ENCODE results near the gene SLC12A7. TPM values are rescaled to one million over a fixed set of nuclear protein-coding genes. Genes with fewer than 3 reads are reported as not detected.

The SLC12A7 gene
- total RNA-seq, 1 experiment from 2014 or later: 30.8 TPM

DNA sequence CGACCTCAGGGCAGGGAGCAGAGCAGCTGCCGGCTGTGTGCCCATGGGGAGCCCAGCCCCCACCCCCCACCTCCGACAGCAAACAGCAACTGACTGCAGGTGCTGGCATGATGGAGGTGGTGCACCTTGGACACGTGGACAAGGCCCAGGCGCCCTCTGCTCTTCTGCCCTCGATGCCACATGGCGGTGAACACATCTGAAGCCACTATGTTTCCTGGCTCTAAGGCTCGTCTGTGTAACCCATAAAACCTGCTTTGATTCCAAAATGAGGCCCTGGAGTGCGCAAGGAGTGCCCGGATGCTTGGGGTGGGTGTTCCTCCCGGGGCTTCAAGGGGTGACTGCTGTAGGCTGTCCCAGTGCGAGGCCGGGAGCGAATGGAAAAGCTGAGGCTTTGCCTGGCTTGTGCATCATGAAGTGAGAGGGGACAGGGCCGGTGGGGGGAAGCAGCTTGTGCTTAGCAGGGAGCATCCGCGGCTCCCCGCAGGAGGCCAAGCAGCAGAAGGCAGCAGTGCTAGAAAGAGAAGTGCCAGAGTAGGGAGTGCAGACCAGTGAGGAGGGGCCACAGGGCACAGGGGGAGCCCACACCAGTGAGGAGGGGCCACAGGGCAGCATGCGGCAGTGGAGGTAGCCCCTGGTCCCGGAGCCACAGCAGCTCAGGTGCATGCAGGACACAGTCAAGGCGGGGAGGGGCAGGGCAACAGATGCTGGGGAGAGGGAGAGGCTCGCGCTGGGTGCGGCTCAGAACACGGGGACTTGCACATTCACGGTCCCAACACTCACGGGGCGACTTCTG lies 73.2 kb downstream of the SLC12A7 start:
- no peak for DNase-seq
- H4K8ac ChIP-seq (replicated peaks; ENCODE audit: insufficient read length, low read depth, low read length): no peak overlapping the region
- H4K5ac ChIP-seq (ENCODE audit: insufficient read length, low read depth, low read length): no peak overlapping the region
- no peak overlapping the region for H3K23ac ChIP-seq (ENCODE audit: insufficient read length, low read depth, low read length)
- TF ChIP-seq, protein P1, sequence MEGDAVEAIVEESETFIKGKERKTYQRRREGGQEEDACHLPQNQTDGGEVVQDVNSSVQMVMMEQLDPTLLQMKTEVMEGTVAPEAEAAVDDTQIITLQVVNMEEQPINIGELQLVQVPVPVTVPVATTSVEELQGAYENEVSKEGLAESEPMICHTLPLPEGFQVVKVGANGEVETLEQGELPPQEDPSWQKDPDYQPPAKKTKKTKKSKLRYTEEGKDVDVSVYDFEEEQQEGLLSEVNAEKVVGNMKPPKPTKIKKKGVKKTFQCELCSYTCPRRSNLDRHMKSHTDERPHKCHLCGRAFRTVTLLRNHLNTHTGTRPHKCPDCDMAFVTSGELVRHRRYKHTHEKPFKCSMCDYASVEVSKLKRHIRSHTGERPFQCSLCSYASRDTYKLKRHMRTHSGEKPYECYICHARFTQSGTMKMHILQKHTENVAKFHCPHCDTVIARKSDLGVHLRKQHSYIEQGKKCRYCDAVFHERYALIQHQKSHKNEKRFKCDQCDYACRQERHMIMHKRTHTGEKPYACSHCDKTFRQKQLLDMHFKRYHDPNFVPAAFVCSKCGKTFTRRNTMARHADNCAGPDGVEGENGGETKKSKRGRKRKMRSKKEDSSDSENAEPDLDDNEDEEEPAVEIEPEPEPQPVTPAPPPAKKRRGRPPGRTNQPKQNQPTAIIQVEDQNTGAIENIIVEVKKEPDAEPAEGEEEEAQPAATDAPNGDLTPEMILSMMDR (conservative IDR thresholded peaks at IDR 0.05): no peak
- H2BK12ac ChIP-seq (ENCODE audit: insufficient read length, low read depth, low read length): no peak overlapping the region
- H2AK5ac ChIP-seq (ENCODE audit: insufficient read length, low read length): no peak overlapping the region
- Mint-ChIP-seq H3K4me1 (peaks cover 5 to 6% of the 10 kb centered on the region in 2 experiments; a peak in 3 of 4 replicates), H3K4me3 (no peak overlapping the region), H3K27ac (no peak overlapping the region; a peak in 3 of 7 replicates), H3K36me3 (ENCODE audit: insufficient read depth in 1 of 3, low read depth in 3 of 3) (peaks cover 9 to 27% (median 19%) of the 10 kb centered on the region in 3 experiments), H3K27me3 (ENCODE audit: low read depth) (peaks cover 6% of the 10 kb centered on the region; the same call in 1 of the 2 replicates), H3K9me3 (peaks cover 37% of the 10 kb centered on the region in 2 experiments)
- no peak overlapping the region for H2BK20ac ChIP-seq (ENCODE audit: low read depth, low read length, poor library complexity, severe bottlenecking)
- peaks cover 8% of the 10 kb centered on the region for H3K9me3 ChIP-seq (ENCODE audit: control insufficient read depth, low read depth, low read length)
- no peaks in the 10 kb centered on the region for H3K27me3 ChIP-seq (ENCODE audit: insufficient read depth, low read length)
- H4K91ac ChIP-seq (ENCODE audit: insufficient read length, low read depth, low read length): no peak overlapping the region
- no peaks in the 10 kb centered on the region for H3K4me1 ChIP-seq (ENCODE audit: insufficient read depth, low read length)
- no peak overlapping the region for H3K14ac ChIP-seq (ENCODE audit: insufficient read depth, low read length)
- H3K4ac ChIP-seq (ENCODE audit: low read depth, low read length): no peak overlapping the region
- H3K23me2 ChIP-seq (ENCODE audit: insufficient read length, low read depth, low read length, poor library complexity, severe bottlenecking): no peaks in the 10 kb centered on the region
- no peaks in the 10 kb centered on the region for H3K79me2 ChIP-seq (ENCODE audit: insufficient read depth, low read length)
- no CpG with 5 or more reads among the region's 28 CpGs for WGBS (ENCODE audit: extremely low coverage, insufficient read length, low lambda C conversion rate)
- H3T11ph ChIP-seq (ENCODE audit: low read length): no peak overlapping the region
- no peaks in the 10 kb centered on the region for H4K20me1 ChIP-seq (ENCODE audit: control insufficient read depth, insufficient read depth, insufficient read length)
- H3K18ac ChIP-seq (ENCODE audit: insufficient read length, low read depth, low read length): no peak overlapping the region
- H3K56ac ChIP-seq (ENCODE audit: insufficient read length, low read depth, low read length): no peak overlapping the region
- no peak overlapping the region for H3K9ac ChIP-seq (ENCODE audit: extremely low read depth, insufficient read length, low read length)
- H2BK120ac ChIP-seq (ENCODE audit: low read depth, low read length, poor library complexity, severe bottlenecking): no peak overlapping the region
- H3K27ac ChIP-seq (ENCODE audit: insufficient read length, low read depth, low read length): no peak overlapping the region
- H2BK5ac ChIP-seq (ENCODE audit: insufficient read length, low read length): no peak overlapping the region
- H3K79me1 ChIP-seq (ENCODE audit: insufficient read depth, low read depth, low read length, poor library complexity, severe bottlenecking): no peaks in the 10 kb centered on the region
- H2AFZ ChIP-seq (ENCODE audit: low read length): no peak overlapping the region
- H2BK15ac ChIP-seq (ENCODE audit: low read depth, low read length): no peak overlapping the region
- no peak overlapping the region for H3K4me2 ChIP-seq (ENCODE audit: insufficient read depth, insufficient read length, low read length)

Measured in H9 (cell line).